H9 (cell line): ENCODE measurements around the gene NR1I2. TPM values are rescaled to one million over a fixed set of nuclear protein-coding genes. Genes with fewer than 3 reads are reported as not detected.
A peak's percentile ranks its signal among the peaks of the same experiment; 100 is the strongest.

Experiments used
- DNase-seq: peaks from one replicate; pipeline ENCODE4 v3.0.0-alpha.2; 2017
- H2AFZ ChIP-seq: one replicate; pipeline ENCODE4 v1.6.1; 2013; ENCODE audit warnings: mild to moderate bottlenecking, low read length, control low read depth, moderate library complexity
- H2AK5ac ChIP-seq: 2 replicates; pipeline ENCODE4 v1.6.1; 2013; ENCODE audit warnings: low read length, control low read depth, mixed read lengths; ENCODE audit not compliant: insufficient read length
- H2BK120ac ChIP-seq: one replicate; pipeline ENCODE4 v1.6.1; 2013; ENCODE audit warnings: low read depth, mild to moderate bottlenecking, low read length, control low read depth, inconsistent platforms; ENCODE audit not compliant: poor library complexity, severe bottlenecking
- H2BK12ac ChIP-seq: 2 replicates; pipeline ENCODE4 v1.6.1; 2013; ENCODE audit warnings: low read length, control low read depth, mixed read lengths, low read depth; ENCODE audit not compliant: insufficient read length
- H2BK15ac ChIP-seq: 2 replicates; pipeline ENCODE4 v1.6.1; 2013; ENCODE audit warnings: low read depth, low read length, control low read depth
- H2BK20ac ChIP-seq: one replicate; pipeline ENCODE4 v1.6.1; 2013; ENCODE audit warnings: low read depth, mild to moderate bottlenecking, low read length, control low read depth, inconsistent platforms; ENCODE audit not compliant: poor library complexity, severe bottlenecking
- H2BK5ac ChIP-seq: 2 replicates; pipeline ENCODE4 v1.6.1; 2013; ENCODE audit warnings: low read length, control low read depth, mixed read lengths; ENCODE audit not compliant: insufficient read length
- H3K14ac ChIP-seq: 2 replicates; pipeline ENCODE4 v1.6.1; 2013; ENCODE audit warnings: low read length, control low read depth; ENCODE audit not compliant: insufficient read depth
- H3K18ac ChIP-seq: 2 replicates; pipeline ENCODE4 v1.6.1; 2013; ENCODE audit warnings: low read depth, mild to moderate bottlenecking, mixed read lengths, low read length, control low read depth; ENCODE audit not compliant: insufficient read length
- H3K23ac ChIP-seq: 2 replicates; pipeline ENCODE4 v1.6.1; 2013; ENCODE audit warnings: low read length, control low read depth, mixed read lengths, low read depth; ENCODE audit not compliant: insufficient read length
- H3K23me2 ChIP-seq: 2 replicates; pipeline ENCODE4 v1.6.1; 2013; ENCODE audit warnings: low read depth, mild to moderate bottlenecking, mixed read lengths, low read length, control low read depth; ENCODE audit not compliant: insufficient read length, poor library complexity, severe bottlenecking
- H3K27ac ChIP-seq: 2 replicates; pipeline ENCODE4 v1.5.1; 2013; ENCODE audit warnings: low read length, control low read depth, mixed read lengths, low read depth; ENCODE audit not compliant: insufficient read length
- H3K27me3 ChIP-seq: 2 replicates; pipeline ENCODE4 v1.6.1; 2013; ENCODE audit warnings: low read length, control low read depth, inconsistent platforms; ENCODE audit not compliant: insufficient read depth
- H3K4ac ChIP-seq: 2 replicates; pipeline ENCODE4 v1.6.1; 2013; ENCODE audit warnings: low read depth, mild to moderate bottlenecking, control low read depth, inconsistent platforms, low read length, moderate library complexity
- H3K4me1 ChIP-seq: 2 replicates; pipeline ENCODE4 v1.6.1; 2013; ENCODE audit warnings: low read length, control low read depth, inconsistent platforms; ENCODE audit not compliant: insufficient read depth
- H3K4me2 ChIP-seq: 2 replicates; pipeline ENCODE4 v1.6.1; 2013; ENCODE audit warnings: low read length, control low read depth, mixed read lengths; ENCODE audit not compliant: insufficient read length, insufficient read depth
- H3K56ac ChIP-seq: 2 replicates; pipeline ENCODE4 v1.6.1; 2013; ENCODE audit warnings: low read depth, mild to moderate bottlenecking, mixed read lengths, low read length, control low read depth; ENCODE audit not compliant: insufficient read length
- H3K79me1 ChIP-seq: 2 replicates; pipeline ENCODE4 v1.6.1; 2013; ENCODE audit warnings: low read depth, mild to moderate bottlenecking, moderate library complexity, low read length, control low read depth, inconsistent platforms; ENCODE audit not compliant: insufficient read depth, poor library complexity, severe bottlenecking
- H3K79me2 ChIP-seq: 2 replicates; pipeline ENCODE4 v1.6.1; 2013; ENCODE audit warnings: low read length, control low read depth, inconsistent platforms; ENCODE audit not compliant: insufficient read depth
- H3K9ac ChIP-seq: 2 replicates; pipeline ENCODE4 v1.6.1; 2013; ENCODE audit warnings: low read length, control low read depth, mixed read lengths; ENCODE audit not compliant: insufficient read length; ENCODE audit errors: extremely low read depth
- H3K9me3 ChIP-seq: one replicate; pipeline ENCODE4 v1.6.1; 2013; ENCODE audit warnings: low read depth, low read length, inconsistent platforms; ENCODE audit not compliant: control insufficient read depth
- H3T11ph ChIP-seq: one replicate; pipeline ENCODE4 v1.6.1; 2013; ENCODE audit warnings: mild to moderate bottlenecking, low read length, control low read depth, inconsistent platforms
- H4K20me1 ChIP-seq: one replicate; pipeline ENCODE4 v1.6.1; 2013; ENCODE audit not compliant: control insufficient read depth, insufficient read length, insufficient read depth
- H4K5ac ChIP-seq: 2 replicates; pipeline ENCODE4 v1.6.1; 2013; ENCODE audit warnings: low read depth, mild to moderate bottlenecking, mixed read lengths, low read length, control low read depth; ENCODE audit not compliant: insufficient read length
- H4K8ac ChIP-seq: replicated peaks from 2 replicates; pipeline ENCODE4 v1.6.1; 2013; ENCODE audit warnings: low read length, control low read depth, mixed read lengths, low read depth; ENCODE audit not compliant: insufficient read length
- H4K91ac ChIP-seq: 2 replicates; pipeline ENCODE4 v1.6.1; 2013; ENCODE audit warnings: low read depth, mild to moderate bottlenecking, moderate library complexity, mixed read lengths, low read length, control low read depth; ENCODE audit not compliant: insufficient read length
- H3K27ac Mint-ChIP-seq, 3 experiments: 2 replicates in 2 of 3; 3 replicates in 1 of 3; pipeline ENCODE4 v1.8.0; 2020 to 2021; ENCODE audit warnings: mixed read lengths in 3 of 3, mild to moderate bottlenecking in 1 of 3, moderate library complexity in 1 of 3
- H3K27me3 Mint-ChIP-seq: 2 replicates; pipeline ENCODE4 v1.8.0; 2021; ENCODE audit warnings: low read depth, mild to moderate bottlenecking, moderate library complexity, mixed read lengths
- H3K36me3 Mint-ChIP-seq, 3 experiments: 2 replicates in 2 of 3; 3 replicates in 1 of 3; pipeline ENCODE4 v1.8.0; 2020 to 2021; ENCODE audit warnings: low read depth in 3 of 3, mixed read lengths in 3 of 3; ENCODE audit not compliant: insufficient read depth in 1 of 3
- H3K4me1 Mint-ChIP-seq, 2 experiments: 2 replicates each; pipeline ENCODE4 v1.8.0; 2020; ENCODE audit warnings: mixed read lengths in 2 of 2
- H3K4me3 Mint-ChIP-seq, 2 experiments: 2 replicates in 1 of 2; 3 replicates in 1 of 2; pipeline ENCODE4 v1.8.0; 2020 to 2021; ENCODE audit warnings: mild to moderate bottlenecking in 2 of 2, mixed read lengths in 2 of 2, moderate library complexity in 1 of 2
- H3K9me3 Mint-ChIP-seq, 2 experiments: 2 replicates in 1 of 2; 3 replicates in 1 of 2; pipeline ENCODE4 v1.8.0; 2020; ENCODE audit warnings: mild to moderate bottlenecking in 2 of 2, mixed read lengths in 2 of 2, moderate library complexity in 1 of 2
- CTCF ChIP-seq: fragments of 200-600 bp; sonication (generic); conservative IDR thresholded peaks from 3 replicates; pipeline ENCODE4 v1.8.0; 2021; ENCODE audit warnings: antibody characterized with exemption, mild to moderate bottlenecking
- WGBS: extraction: QIAGEN DNeasy Blood & Tissue Kit; methylation state at CpG from one replicate; pipeline ENCODE4 v1.1.7; 2013; ENCODE audit warnings: missing lambda C conversion rate, low lambda C conversion rate, mixed read lengths; ENCODE audit not compliant: insufficient read length; ENCODE audit errors: extremely low coverage; 5-methylcytosine and 5-hydroxymethylcytosine counted together
- total RNA-seq: library from RNA; stranded (reverse); gene quantifications from 2 replicates; pipeline ENCODE4 v1.2.1, GENCODE V29; 2021

The NR1I2 gene
- total RNA-seq, 1 experiment from 2014 or later, result not detected

GRCh38 chr3:119743921-119744320 is 38.0 kb upstream of the NR1I2 start:
- Mint-ChIP-seq H3K9me3 (no peaks in the 10 kb centered on the region), H3K27me3 (no peaks in the 10 kb centered on the region; the same call in 1 of the 2 replicates), H3K27ac (0 out of 7 replicates have a peak overlapping the region, but pooled peaks of 1 of the 3 experiments have one; percentile 30), H3K4me3 (no peak overlapping the region), H3K36me3 (no peaks in the 10 kb centered on the region), H3K4me1 (0 out of 4 replicates have a peak, but pooled peaks cover 0 to 2% of the 10 kb centered on the region in 2 experiments)
- no peaks in the 10 kb centered on the region for H3K23me2 ChIP-seq
- no peak overlapping the region for H2AK5ac ChIP-seq
- H4K8ac ChIP-seq, result no peak overlapping the region
- no peak for TF ChIP-seq CTCF
- no peak overlapping the region for H4K91ac ChIP-seq
- H3K79me2 ChIP-seq, result no peaks in the 10 kb centered on the region
- H3K27ac ChIP-seq, result no peak overlapping the region
- H3K23ac ChIP-seq, result no peak overlapping the region
- H2AFZ ChIP-seq, result no peak overlapping the region
- H3K4ac ChIP-seq, result no peak overlapping the region
- no peak overlapping the region for H2BK120ac ChIP-seq
- H4K20me1 ChIP-seq, result no peaks in the 10 kb centered on the region
- no peaks in the 10 kb centered on the region for H3K27me3 ChIP-seq
- no peak overlapping the region for H3K14ac ChIP-seq
- no peaks in the 10 kb centered on the region for H3K9me3 ChIP-seq
- no peak overlapping the region for H3K18ac ChIP-seq
- no peaks in the 10 kb centered on the region for H3K79me1 ChIP-seq
- no peak overlapping the region for H2BK12ac ChIP-seq
- H2BK15ac ChIP-seq, result no peak overlapping the region
- no peak overlapping the region for H3K56ac ChIP-seq
- WGBS, result no CpG with 5 or more reads among the region's 10 CpGs
- H3K9ac ChIP-seq, result no peak overlapping the region
- H3T11ph ChIP-seq, result no peak overlapping the region
- no peak overlapping the region for H4K5ac ChIP-seq
- H2BK20ac ChIP-seq, result no peak overlapping the region
- H2BK5ac ChIP-seq, result no peak overlapping the region
- no peak for DNase-seq
- no peak overlapping the region for H3K4me2 ChIP-seq
- H3K4me1 ChIP-seq, result no peaks in the 10 kb centered on the region
